Glutamatergic neuron (in vitro differentiated cells): ENCODE measurements around the gene RAB24. TPM values are rescaled to one million over a fixed set of nuclear protein-coding genes. Genes with fewer than 3 reads are reported as not detected.

Experiments used
- DNase-seq: peaks from one replicate; pipeline ENCODE4 v3.0.0; 2022
- H3K27ac Mint-ChIP-seq: one replicate; pipeline ENCODE4 v1.8.0; 2020; ENCODE audit warnings: mild to moderate bottlenecking, mixed read lengths, inconsistent platforms; ENCODE audit not compliant: unreplicated experiment
- H3K27me3 Mint-ChIP-seq: one replicate; pipeline ENCODE4 v1.8.0; 2020; ENCODE audit warnings: mild to moderate bottlenecking, moderate library complexity, mixed read lengths, inconsistent platforms; ENCODE audit not compliant: unreplicated experiment
- H3K36me3 Mint-ChIP-seq: one replicate; pipeline ENCODE4 v1.8.0; 2020; ENCODE audit warnings: mild to moderate bottlenecking, mixed read lengths, inconsistent platforms; ENCODE audit not compliant: unreplicated experiment
- H3K4me1 Mint-ChIP-seq: one replicate; pipeline ENCODE4 v1.8.0; 2020; ENCODE audit warnings: mild to moderate bottlenecking, low read depth, mixed read lengths, inconsistent platforms; ENCODE audit not compliant: unreplicated experiment
- H3K4me3 Mint-ChIP-seq: one replicate; pipeline ENCODE4 v1.8.0; 2020; ENCODE audit warnings: mild to moderate bottlenecking, mixed read lengths, inconsistent platforms; ENCODE audit not compliant: unreplicated experiment
- H3K9me3 Mint-ChIP-seq: one replicate; pipeline ENCODE4 v1.8.0; 2020; ENCODE audit warnings: mild to moderate bottlenecking, moderate library complexity, mixed read lengths, inconsistent platforms; ENCODE audit not compliant: unreplicated experiment
- CTCF ChIP-seq: fragments of 200-600 bp; sonication (generic); IDR thresholded peaks from one replicate; pipeline ENCODE4 v1.5.0; 2021; ENCODE audit not compliant: partially characterized antibody, unreplicated experiment
- total RNA-seq: library from RNA; stranded (reverse); fragmentation: NEBNext Ultra II Directional; extraction: Animal tissue kit (Norgen Biotek cat#: 25700); gene quantifications from one replicate; pipeline ENCODE4 v1.2.1, GENCODE V29; 2021; ENCODE audit not compliant: unreplicated experiment

Gene RAB24
- total RNA-seq, 1 donor from 2014 or later, result 13.5 TPM

GRCh38 chr5:177314376-177315342 is 11.1 kb upstream of the RAB24 start:
- Mint-ChIP-seq H3K27me3 (peaks cover 6% of the 10 kb centered on the region), H3K4me1 (peaks cover 7% of the 10 kb centered on the region), H3K27ac (no peak overlapping the region), H3K4me3 (no peak overlapping the region), H3K9me3 (peaks cover 4% of the 10 kb centered on the region), H3K36me3 (peaks cover 4% of the 10 kb centered on the region)
- no peak for TF ChIP-seq CTCF
- no peak for DNase-seq

GRCh38 chr5:177313561-177314259 is 10.2 kb upstream of the RAB24 start:
- H3K36me3 Mint-ChIP-seq, result peaks cover 4% of the 10 kb centered on the region
- peaks cover 7% of the 10 kb centered on the region for H3K4me1 Mint-ChIP-seq
- H3K27ac Mint-ChIP-seq, result no peak overlapping the region
- no peak overlapping the region for H3K4me3 Mint-ChIP-seq
- DNase-seq, result no peak
- peaks cover 6% of the 10 kb centered on the region for H3K27me3 Mint-ChIP-seq
- TF ChIP-seq CTCF, result no peak
- H3K9me3 Mint-ChIP-seq, result peaks cover 2% of the 10 kb centered on the region

- H3K36me3 Mint-ChIP-seq, result peaks cover 4% of the 10 kb centered on the region
- H3K9me3 Mint-ChIP-seq, result peaks cover 2% of the 10 kb centered on the region
- TF ChIP-seq CTCF, result no peak
- peaks cover 7% of the 10 kb centered on the region for H3K4me1 Mint-ChIP-seq
- no peak overlapping the region for H3K27ac Mint-ChIP-seq
- DNase-seq, result no peak
- H3K4me3 Mint-ChIP-seq, result peak overlapping the region; percentile 46
- peaks cover 6% of the 10 kb centered on the region for H3K27me3 Mint-ChIP-seq
Observed at GRCh38 chr5:177312649-177313181, 9.2 kb upstream of the RAB24 start.

- Mint-ChIP-seq H3K4me3 (peak within 1 kb of the TSS; percentile 88), H3K9me3 (peaks cover 2% of the 10 kb centered on the region), H3K27ac (peak within 1 kb of the TSS; percentile 76), H3K36me3 (peaks cover 4% of the 10 kb centered on the region), H3K4me1 (peaks cover 7% of the 10 kb centered on the region), H3K27me3 (peaks cover 6% of the 10 kb centered on the region)
- no peak for TF ChIP-seq CTCF
- peak; percentile 97 for DNase-seq
Observed at GRCh38 chr5:177311723-177312648, 8.5 kb upstream of the RAB24 start, which contains the start of gene MXD3. Gene MXD3 (minus strand): TSS chr5:177311898. CDS start chr5:177311830, 68 bp downstream.
